ENCODE measurements around the gene BMI1.

GRCh38 chr10:22364407-22365140 lies 43.7 kb downstream of the BMI1 start:
- no peak for TF ChIP-seq POLR2A (IDR thresholded peaks at IDR 0.05)
- TF ChIP-seq, protein P1, sequence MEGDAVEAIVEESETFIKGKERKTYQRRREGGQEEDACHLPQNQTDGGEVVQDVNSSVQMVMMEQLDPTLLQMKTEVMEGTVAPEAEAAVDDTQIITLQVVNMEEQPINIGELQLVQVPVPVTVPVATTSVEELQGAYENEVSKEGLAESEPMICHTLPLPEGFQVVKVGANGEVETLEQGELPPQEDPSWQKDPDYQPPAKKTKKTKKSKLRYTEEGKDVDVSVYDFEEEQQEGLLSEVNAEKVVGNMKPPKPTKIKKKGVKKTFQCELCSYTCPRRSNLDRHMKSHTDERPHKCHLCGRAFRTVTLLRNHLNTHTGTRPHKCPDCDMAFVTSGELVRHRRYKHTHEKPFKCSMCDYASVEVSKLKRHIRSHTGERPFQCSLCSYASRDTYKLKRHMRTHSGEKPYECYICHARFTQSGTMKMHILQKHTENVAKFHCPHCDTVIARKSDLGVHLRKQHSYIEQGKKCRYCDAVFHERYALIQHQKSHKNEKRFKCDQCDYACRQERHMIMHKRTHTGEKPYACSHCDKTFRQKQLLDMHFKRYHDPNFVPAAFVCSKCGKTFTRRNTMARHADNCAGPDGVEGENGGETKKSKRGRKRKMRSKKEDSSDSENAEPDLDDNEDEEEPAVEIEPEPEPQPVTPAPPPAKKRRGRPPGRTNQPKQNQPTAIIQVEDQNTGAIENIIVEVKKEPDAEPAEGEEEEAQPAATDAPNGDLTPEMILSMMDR (IDR thresholded peaks at IDR 0.05) = no peak

Measured in sigmoid colon (tissue), 3 donors.